Thyroid gland (tissue), 4 donors: ENCODE data around the gene C5. TPM values are rescaled to one million over a fixed set of nuclear protein-coding genes. Genes with fewer than 3 reads are reported as not detected.
A peak's percentile ranks its signal among the peaks of the same experiment; 100 is the strongest.
"Not testable (repeated sequence)": the region's sequence is repeated elsewhere in the genome, so short reads cannot be mapped to it uniquely, and the experiment has no call there.

Experiments
- DNase-seq, 2 donors: peaks; one replicate each; pipeline ENCODE4 v3.0.0-alpha.2; 2019
- H3K27ac ChIP-seq, 3 donors: fragments of 200-600 bp; sonication (generic); 1 replicate in 2 of 3; 2 replicates in 1 of 3; pipeline ENCODE4 v1.5.1; 2016 to 2019; ENCODE audit warnings: mild to moderate bottlenecking in 1 of 3, moderate library complexity in 1 of 3
- H3K27me3 ChIP-seq: fragments of 200-600 bp; sonication (generic); one replicate; pipeline ENCODE4 v1.5.1; 2019
- H3K36me3 ChIP-seq, 2 donors: fragments of 200-600 bp; sonication (generic); one replicate each; pipeline ENCODE4 v1.5.1; 2016 to 2019
- H3K4me1 ChIP-seq, 2 donors: fragments of 200-600 bp; sonication (generic); one replicate each; pipeline ENCODE4 v1.5.1; 2017 to 2019
- H3K4me3 ChIP-seq, 3 donors: fragments of 200-600 bp; sonication (generic); replicated peaks in 1 of 3; 1 replicate in 2 of 3; 2 replicates in 1 of 3; pipeline ENCODE4 v1.5.1; 2016; ENCODE audit warnings: mild to moderate bottlenecking in 1 of 3
- H3K9me3 ChIP-seq: fragments of 200-600 bp; sonication (generic); one replicate; pipeline ENCODE4 v1.5.1; 2017
- POLR2A ChIP-seq, 2 donors: fragments of 450-650 bp; IDR thresholded peaks; one replicate each; pipeline ENCODE4 v1.6.1; 2017; ENCODE audit warnings: antibody characterized with exemption in 2 of 2, mild to moderate bottlenecking in 2 of 2, moderate library complexity in 1 of 2
- WGBS, 2 donors: methylation state at CpG; one replicate each; pipeline ENCODE4 v1.1.5; 2017; 5-methylcytosine and 5-hydroxymethylcytosine counted together
- intact Hi-C: fragments of 100-400 bp; cut with DNase I; formaldehyde crosslinking; loops from one replicate; pipeline ENCODE4 v1.15.1; 2023
- total RNA-seq, 4 donors: library from RNA; depleted of rRNA; stranded (reverse); fragments of >200 nt; gene quantifications; one replicate each; pipeline ENCODE4 v1.2.3, GENCODE V29; 2016
- TF ChIP-seq, protein P1 (sequence below), 6 experiments: fragments of 200-600 bp in 3 of 6; fragments of 450-650 bp in 3 of 6; sonication (generic) in 3 of 6; IDR thresholded peaks; one replicate each; pipeline ENCODE4 v1.5.1; 2016 to 2019; ENCODE audit warnings: antibody characterized with exemption in 6 of 6, mild to moderate bottlenecking in 2 of 6, inconsistent platforms in 1 of 6, moderate library complexity in 1 of 6

Gene C5
- total RNA-seq, 4 donors from 2014 or later: 1.7 to 3.4 (median 2.8) TPM

DNA sequence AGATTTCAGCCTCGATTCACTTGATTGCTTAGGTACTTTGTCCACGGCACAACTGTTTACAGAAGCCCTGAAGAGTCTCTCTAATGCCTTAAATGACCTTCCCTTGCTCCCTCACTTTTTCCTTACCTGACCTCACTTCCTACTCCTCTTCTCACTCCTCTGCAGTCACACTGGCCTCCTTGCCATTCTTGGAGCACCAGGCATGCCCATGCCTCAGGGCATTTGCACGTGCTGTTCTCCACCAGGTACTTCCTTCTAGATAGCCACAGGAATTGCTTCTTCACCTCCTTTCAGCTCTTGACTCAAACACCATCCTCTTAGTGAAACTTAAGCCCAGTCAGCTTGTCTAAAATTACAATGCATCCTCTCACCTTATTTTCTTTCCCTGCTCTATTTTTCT is 71.1 kb downstream of the C5 start:
- intact Hi-C loops: no loop called here
- Histone ChIP-seq H3K27me3 (no peaks in the 10 kb centered on the region), H3K9me3 (no peaks in the 10 kb centered on the region), H3K4me3 (no peak overlapping the region), H3K36me3 (no peaks in the 10 kb centered on the region), H3K4me1 (peaks cover 7 to 12% of the 10 kb centered on the region in 2 donors), H3K27ac (peak overlapping the region; percentile 9 to 47 (median 33))
- 40 to 53% methylated on average over 3 of the region's 3 CpGs for WGBS, 2 donors
- TF ChIP-seq, protein P1, sequence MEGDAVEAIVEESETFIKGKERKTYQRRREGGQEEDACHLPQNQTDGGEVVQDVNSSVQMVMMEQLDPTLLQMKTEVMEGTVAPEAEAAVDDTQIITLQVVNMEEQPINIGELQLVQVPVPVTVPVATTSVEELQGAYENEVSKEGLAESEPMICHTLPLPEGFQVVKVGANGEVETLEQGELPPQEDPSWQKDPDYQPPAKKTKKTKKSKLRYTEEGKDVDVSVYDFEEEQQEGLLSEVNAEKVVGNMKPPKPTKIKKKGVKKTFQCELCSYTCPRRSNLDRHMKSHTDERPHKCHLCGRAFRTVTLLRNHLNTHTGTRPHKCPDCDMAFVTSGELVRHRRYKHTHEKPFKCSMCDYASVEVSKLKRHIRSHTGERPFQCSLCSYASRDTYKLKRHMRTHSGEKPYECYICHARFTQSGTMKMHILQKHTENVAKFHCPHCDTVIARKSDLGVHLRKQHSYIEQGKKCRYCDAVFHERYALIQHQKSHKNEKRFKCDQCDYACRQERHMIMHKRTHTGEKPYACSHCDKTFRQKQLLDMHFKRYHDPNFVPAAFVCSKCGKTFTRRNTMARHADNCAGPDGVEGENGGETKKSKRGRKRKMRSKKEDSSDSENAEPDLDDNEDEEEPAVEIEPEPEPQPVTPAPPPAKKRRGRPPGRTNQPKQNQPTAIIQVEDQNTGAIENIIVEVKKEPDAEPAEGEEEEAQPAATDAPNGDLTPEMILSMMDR (IDR thresholded peaks at IDR 0.05): no peak
- no peak for TF ChIP-seq POLR2A (IDR thresholded peaks at IDR 0.05)
- peak; percentile 39 to 47 for DNase-seq

DNA sequence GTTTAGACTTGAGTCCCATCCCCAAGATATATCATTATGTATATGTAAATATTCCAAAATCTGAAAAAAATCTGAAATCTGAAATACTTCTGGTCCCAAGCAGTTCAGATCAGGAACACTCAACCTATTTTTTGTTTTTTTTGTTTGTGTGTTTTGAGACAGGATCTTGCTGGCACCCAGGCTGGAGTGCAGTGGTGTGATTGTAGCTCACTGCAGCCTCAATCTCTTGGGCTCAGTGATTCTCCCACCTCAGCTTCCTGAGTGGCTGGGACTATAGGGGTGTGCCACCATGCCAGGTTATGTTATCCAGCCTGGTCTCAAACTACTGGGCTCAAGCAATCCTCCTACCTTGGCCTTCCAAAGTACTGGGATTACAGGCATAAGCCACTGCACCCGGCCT is 72.8 kb downstream of the C5 start:
- WGBS, 2 donors: 0 to 100% methylated on average over 1 of the region's 1 CpG
- H3K27ac ChIP-seq: peak overlapping the region; percentile 33 to 53 (median 47)
- no peaks in the 10 kb centered on the region for H3K36me3 ChIP-seq
- H3K9me3 ChIP-seq: no peaks in the 10 kb centered on the region
- intact Hi-C loops: no loop called here
- DNase-seq: peak; percentile 70 to 78
- peaks cover 7 to 12% of the 10 kb centered on the region in 2 donors for H3K4me1 ChIP-seq
- H3K27me3 ChIP-seq: no peaks in the 10 kb centered on the region
- H3K4me3 ChIP-seq: no peak overlapping the region
- TF ChIP-seq POLR2A (IDR thresholded peaks at IDR 0.05): peak in 1 of 2 donors; percentile 34
- TF ChIP-seq, protein P1 (IDR thresholded peaks at IDR 0.05): no peak

DNA sequence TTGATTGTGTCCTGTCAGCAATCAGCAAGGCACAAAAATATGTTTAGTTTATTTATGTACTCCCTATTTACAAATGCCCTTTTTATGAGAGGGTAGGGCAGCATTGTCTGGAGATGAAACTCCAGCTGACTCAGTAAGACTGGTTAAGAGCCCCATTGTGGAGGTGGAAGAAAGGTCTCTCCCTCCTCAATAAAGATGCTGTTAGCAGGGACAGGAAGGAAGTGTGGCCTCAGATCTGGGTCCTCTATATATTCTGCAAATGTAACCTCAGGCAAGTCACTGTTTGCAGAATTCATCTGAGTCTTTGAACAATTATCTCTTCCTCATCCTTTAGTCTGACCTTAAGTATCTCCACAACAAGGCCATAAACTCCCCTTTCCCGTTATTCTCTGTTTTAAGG is 75.2 kb downstream of the C5 start:
- no peaks in the 10 kb centered on the region for H3K9me3 ChIP-seq
- peaks cover 7 to 12% of the 10 kb centered on the region in 2 donors for H3K4me1 ChIP-seq
- no peak overlapping the region for H3K4me3 ChIP-seq
- no peaks in the 10 kb centered on the region for H3K27me3 ChIP-seq
- no peak overlapping the region for H3K27ac ChIP-seq
- 86 to 92% methylated on average over 1 of the region's 1 CpG for WGBS, 2 donors
- no peaks in the 10 kb centered on the region for H3K36me3 ChIP-seq
- intact Hi-C loops: no loop called here
- TF ChIP-seq, protein P1 (IDR thresholded peaks at IDR 0.05): no peak
- no peak for TF ChIP-seq POLR2A (IDR thresholded peaks at IDR 0.05)
- no peak for DNase-seq

DNA sequence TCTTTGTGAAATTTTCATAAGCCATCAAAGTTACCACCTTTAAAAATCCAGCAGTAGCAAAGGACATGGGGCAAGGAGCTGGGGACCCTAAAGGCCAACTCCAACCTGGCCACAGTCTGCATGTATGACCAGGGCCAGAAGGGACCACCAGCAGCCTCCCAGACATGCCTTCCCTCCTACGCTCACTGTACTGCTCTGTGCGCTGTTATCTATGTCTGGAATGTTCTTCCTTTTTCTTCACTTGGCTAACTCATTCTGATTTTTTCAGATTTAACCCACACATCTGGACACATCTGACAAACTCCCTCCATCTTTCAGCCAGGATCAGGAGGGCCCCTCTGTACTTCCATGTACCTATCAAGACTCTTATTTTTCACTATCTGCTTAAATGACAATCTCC is 75.9 kb downstream of the C5 start:
- H3K4me1 ChIP-seq: peaks cover 7 to 12% of the 10 kb centered on the region in 2 donors
- intact Hi-C loops: no loop called here
- H3K27me3 ChIP-seq: no peaks in the 10 kb centered on the region
- no peak for DNase-seq
- WGBS, 2 donors: 90 to 97% methylated on average over 2 of the region's 2 CpGs
- H3K4me3 ChIP-seq: no peak overlapping the region
- no peak overlapping the region for H3K27ac ChIP-seq
- H3K36me3 ChIP-seq: no peaks in the 10 kb centered on the region
- TF ChIP-seq POLR2A (IDR thresholded peaks at IDR 0.05): no peak
- TF ChIP-seq, protein P1 (IDR thresholded peaks at IDR 0.05): no peak
- H3K9me3 ChIP-seq: no peaks in the 10 kb centered on the region

DNA sequence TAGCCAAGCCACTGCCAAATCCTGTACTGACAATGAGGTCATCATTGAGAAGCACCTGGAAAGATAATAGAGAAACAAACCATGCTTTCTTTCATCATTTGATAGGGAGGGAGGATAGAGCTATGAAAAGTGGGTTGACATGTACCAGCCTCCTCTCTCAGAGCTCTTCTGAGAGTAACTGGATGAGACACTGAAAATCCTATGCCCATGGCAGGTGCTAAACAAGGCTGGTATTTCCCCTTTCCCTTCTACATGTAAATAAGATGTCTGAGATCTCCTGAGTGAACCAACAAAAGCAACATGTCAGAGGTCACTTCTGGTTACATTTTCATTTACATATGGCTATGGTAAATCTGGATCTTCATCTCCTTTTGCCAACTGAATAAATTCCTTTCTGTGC is 78.1 kb downstream of the C5 start:
- Histone ChIP-seq H3K36me3 (no peaks in the 10 kb centered on the region), H3K27me3 (no peaks in the 10 kb centered on the region), H3K4me3 (no peak overlapping the region), H3K9me3 (no peaks in the 10 kb centered on the region), H3K27ac (no peak overlapping the region), H3K4me1 (no peaks in the 10 kb centered on the region)
- intact Hi-C loops: no loop called here
- no peak for DNase-seq
- TF ChIP-seq, protein P1 (IDR thresholded peaks at IDR 0.05): no peak
- no peak for TF ChIP-seq POLR2A (IDR thresholded peaks at IDR 0.05)

DNA sequence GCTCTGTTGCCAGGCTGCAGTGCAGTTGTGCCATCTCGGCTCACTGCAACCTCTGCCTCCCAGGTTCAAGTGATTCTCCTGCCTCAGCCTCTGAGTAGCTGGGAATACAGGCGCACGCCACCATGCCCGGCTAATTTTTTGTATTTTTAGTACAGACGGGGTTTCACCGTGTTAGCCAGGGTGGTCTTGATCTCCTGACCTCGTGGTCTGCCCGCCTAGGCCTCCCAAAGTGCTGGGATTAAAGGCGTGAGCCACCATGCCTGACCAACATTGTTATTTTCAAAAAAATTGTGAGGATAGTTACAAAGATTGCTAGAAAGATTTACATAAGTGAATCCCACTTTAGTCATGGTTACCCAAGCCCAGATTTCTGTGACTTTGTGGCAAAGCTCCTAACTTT is 78.6 kb downstream of the C5 start:
- H3K36me3 ChIP-seq, H3K4me1 ChIP-seq, H3K27me3 ChIP-seq, H3K27ac ChIP-seq, H3K4me3 ChIP-seq, intact Hi-C loops, H3K9me3 ChIP-seq, DNase-seq: not testable (repeated sequence)
- WGBS, 2 donors: 96 to 97% methylated on average over 9 of the region's 9 CpGs
